RWPE2 (cell line): ENCODE data around the gene ANAPC7.
"Not testable (repeated sequence)": the region's sequence is repeated elsewhere in the genome, so short reads cannot be mapped to it uniquely, and the experiment has no call there.

Source experiments
- ATAC-seq: fragments of 200-7000 bp; cut with Tn5 transposase; 3 replicates; pipeline ENCODE4 v1.9.1; 2021; ENCODE audit warnings: low read depth
- DNase-seq: peaks from one replicate; pipeline ENCODE4 v3.0.0-alpha.2; 2020; ENCODE audit warnings: low spot score
- H3K27ac ChIP-seq: fragments of 450-650 bp; 2 replicates; pipeline ENCODE4 v1.5.1; 2017; ENCODE audit warnings: mild to moderate bottlenecking; ENCODE audit not compliant: poor library complexity, severe bottlenecking
- H3K27me3 ChIP-seq: fragments of 250-450 bp; sonication (Bioruptor Pico); 2 replicates; pipeline ENCODE4 v1.5.1; 2021; ENCODE audit warnings: mild to moderate bottlenecking, moderate library complexity; ENCODE audit not compliant: insufficient read depth, poor library complexity, severe bottlenecking
- H3K36me3 ChIP-seq: fragments of 250-450 bp; sonication (Bioruptor Pico); 2 replicates; pipeline ENCODE4 v1.5.1; 2020; ENCODE audit warnings: low read depth, mild to moderate bottlenecking, moderate library complexity
- H3K4me1 ChIP-seq: fragments of 250-450 bp; sonication (Bioruptor Pico); 2 replicates; pipeline ENCODE4 v1.5.1; 2021; ENCODE audit warnings: mild to moderate bottlenecking, moderate library complexity; ENCODE audit not compliant: insufficient read depth, poor library complexity, severe bottlenecking
- H3K4me3 ChIP-seq: fragments of 250-450 bp; sonication (Bioruptor Pico); 2 replicates; pipeline ENCODE4 v1.5.1; 2021; ENCODE audit warnings: mild to moderate bottlenecking, moderate library complexity; ENCODE audit not compliant: severe bottlenecking
- H3K9me3 ChIP-seq: fragments of 250-450 bp; sonication (Bioruptor Pico); 2 replicates; pipeline ENCODE4 v1.5.1; 2021; ENCODE audit warnings: mild to moderate bottlenecking, moderate library complexity; ENCODE audit not compliant: severe bottlenecking
- TF ChIP-seq, protein P1 (sequence below): fragments of 450-650 bp; IDR thresholded peaks from one replicate; pipeline ENCODE4 v1.5.1; 2017; ENCODE audit warnings: mild to moderate bottlenecking, moderate library complexity; ENCODE audit not compliant: poor library complexity, severe bottlenecking

ANAPC7 gene

DNA sequence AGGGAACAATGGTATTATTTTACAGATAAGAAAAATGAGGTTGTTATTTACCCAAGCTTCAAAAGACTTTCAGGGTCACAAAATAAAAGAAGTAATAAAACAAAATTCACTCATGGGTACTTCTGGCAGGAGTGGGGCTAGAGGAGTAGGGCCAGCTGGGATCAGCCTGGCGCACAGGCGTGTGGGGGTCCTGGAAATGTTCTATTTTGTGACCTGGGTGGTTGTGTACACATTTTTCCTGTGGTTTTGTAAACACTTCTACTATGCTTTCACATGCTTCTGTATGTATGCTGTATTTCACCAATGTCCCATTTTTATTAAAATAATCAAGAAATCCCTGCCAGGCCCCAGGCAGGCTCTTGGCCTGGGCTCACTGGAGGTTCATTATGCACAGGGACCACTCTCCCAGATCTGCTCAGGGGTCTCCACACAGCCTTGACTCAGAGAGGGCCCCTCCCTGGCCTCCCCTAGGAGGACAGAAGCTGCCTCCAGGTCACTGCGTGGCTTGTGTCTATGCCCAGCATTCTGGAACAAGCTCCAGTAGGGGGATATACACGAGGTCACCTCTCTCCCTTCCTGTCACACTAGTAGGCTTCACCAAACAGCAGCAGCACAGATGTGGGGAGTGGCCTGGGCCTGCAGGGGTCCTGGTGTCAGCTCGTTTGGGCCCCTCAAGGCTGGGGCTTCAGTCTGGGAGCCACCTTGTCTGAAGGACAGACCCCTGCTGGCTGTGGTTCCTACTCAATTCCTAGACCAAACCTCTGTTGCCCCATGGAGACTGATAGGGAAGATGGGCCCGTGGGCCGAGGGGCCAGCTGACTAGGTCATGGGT, 37.8 kb downstream of the ANAPC7 start:
- TF ChIP-seq, protein P1, sequence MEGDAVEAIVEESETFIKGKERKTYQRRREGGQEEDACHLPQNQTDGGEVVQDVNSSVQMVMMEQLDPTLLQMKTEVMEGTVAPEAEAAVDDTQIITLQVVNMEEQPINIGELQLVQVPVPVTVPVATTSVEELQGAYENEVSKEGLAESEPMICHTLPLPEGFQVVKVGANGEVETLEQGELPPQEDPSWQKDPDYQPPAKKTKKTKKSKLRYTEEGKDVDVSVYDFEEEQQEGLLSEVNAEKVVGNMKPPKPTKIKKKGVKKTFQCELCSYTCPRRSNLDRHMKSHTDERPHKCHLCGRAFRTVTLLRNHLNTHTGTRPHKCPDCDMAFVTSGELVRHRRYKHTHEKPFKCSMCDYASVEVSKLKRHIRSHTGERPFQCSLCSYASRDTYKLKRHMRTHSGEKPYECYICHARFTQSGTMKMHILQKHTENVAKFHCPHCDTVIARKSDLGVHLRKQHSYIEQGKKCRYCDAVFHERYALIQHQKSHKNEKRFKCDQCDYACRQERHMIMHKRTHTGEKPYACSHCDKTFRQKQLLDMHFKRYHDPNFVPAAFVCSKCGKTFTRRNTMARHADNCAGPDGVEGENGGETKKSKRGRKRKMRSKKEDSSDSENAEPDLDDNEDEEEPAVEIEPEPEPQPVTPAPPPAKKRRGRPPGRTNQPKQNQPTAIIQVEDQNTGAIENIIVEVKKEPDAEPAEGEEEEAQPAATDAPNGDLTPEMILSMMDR: no peak
- ATAC-seq (no peak), DNase-seq (no peak)
- H3K36me3 ChIP-seq: no peaks in the 10 kb centered on the region; the same call in 1 of the 2 replicates
- peaks cover 4% of the 10 kb centered on the region for H3K4me1 ChIP-seq
- no peaks in the 10 kb centered on the region for H3K27me3 ChIP-seq
- no peak overlapping the region for H3K4me3 ChIP-seq
- H3K27ac ChIP-seq: no peak overlapping the region
- no peaks in the 10 kb centered on the region for H3K9me3 ChIP-seq

DNA sequence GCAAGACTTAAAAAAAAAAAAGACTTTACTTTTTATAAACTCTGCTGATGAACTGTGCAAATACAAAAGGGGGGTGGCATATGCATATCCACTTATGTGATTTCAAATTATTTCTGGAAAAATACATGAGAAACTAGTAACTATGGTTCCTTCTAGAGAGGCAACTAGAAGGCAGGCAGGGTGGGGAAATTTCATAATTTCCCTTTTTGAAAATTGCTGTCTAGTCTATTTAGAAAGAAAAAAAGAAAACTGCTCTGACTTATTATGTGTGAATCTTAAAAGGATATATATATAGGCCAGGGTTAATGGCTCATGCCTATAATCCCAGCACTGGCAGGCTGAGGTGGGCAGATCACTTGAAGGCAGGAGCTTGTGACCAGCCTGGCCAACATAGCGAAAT, 42.3 kb downstream of the ANAPC7 start:
- H3K27ac ChIP-seq: no peak overlapping the region
- H3K4me3 ChIP-seq: no peak overlapping the region
- no peaks in the 10 kb centered on the region for H3K4me1 ChIP-seq
- H3K9me3 ChIP-seq: no peaks in the 10 kb centered on the region
- no peaks in the 10 kb centered on the region for H3K36me3 ChIP-seq
- TF ChIP-seq, protein P1: no peak
- DNase-seq: no peak
- ATAC-seq: no peak
- H3K27me3 ChIP-seq: no peaks in the 10 kb centered on the region

DNA sequence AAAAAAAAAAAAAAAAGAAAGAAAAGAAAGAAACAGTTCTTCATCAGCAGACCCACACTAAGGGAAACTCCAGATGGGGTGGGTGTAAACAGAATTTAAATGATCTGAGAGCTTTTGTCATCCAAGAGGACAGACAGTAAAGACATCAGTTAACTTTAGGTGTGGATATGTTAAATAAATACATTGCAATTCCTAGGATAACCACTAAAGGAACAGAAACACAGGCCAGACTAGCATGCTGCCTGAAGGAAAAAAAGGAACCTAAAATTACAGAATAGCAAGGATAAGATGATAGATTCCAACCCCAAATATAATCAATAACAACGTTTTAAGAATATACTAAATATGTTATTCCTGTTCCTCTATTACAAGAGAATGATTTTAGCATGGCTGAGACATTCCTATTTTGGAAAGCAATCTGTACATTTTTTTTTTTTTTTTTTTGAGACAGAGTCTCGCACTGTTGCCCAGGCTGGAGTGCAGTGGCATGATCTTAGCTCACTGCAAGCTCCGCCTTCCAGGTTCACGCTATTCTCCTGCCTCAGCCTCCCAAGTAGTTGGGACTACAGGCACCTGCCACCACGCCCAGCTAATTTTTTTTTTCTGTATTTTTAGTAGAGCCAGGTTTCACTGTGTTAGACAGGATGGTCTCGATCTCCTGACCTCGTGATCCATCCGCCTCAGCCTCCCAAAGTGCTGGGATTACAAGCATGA, 45.0 kb downstream of the ANAPC7 start:
- peak; percentile 34; the same call in 1 of the 3 replicates for ATAC-seq
- DNase-seq, H3K4me3 ChIP-seq, H3K9me3 ChIP-seq, H3K4me1 ChIP-seq, H3K27ac ChIP-seq, H3K36me3 ChIP-seq, H3K27me3 ChIP-seq: not testable (repeated sequence)
- TF ChIP-seq, protein P1: peak; percentile 36

DNA sequence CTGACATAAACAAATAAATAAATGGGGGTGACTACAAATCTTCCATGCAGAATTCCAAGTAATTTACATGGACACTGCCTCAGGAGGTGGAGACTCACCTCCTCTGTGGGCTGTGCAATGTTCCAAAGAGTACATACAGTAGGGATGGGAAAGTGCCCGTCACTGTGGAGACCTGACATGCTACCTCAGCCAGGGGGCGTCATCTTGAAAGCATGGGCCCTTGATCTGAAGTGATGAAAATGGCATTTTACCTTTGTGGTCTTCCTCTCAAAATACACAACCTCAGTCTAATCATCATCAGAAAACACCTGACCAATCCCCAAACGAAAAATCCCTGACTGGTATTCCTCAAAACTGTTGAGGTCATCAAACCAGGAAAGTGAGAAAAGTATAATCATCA, 48.4 kb downstream of the ANAPC7 start:
- DNase-seq (no peak), ATAC-seq (peak; percentile 40)
- H3K27ac ChIP-seq: no peak overlapping the region
- TF ChIP-seq, protein P1: peak; percentile 22
- H3K36me3 ChIP-seq: peaks cover 10% of the 10 kb centered on the region
- no peak overlapping the region for H3K4me3 ChIP-seq
- no peaks in the 10 kb centered on the region for H3K9me3 ChIP-seq
- H3K4me1 ChIP-seq: no peaks in the 10 kb centered on the region
- no peaks in the 10 kb centered on the region for H3K27me3 ChIP-seq
